GM12891 (cell line): ENCODE results near the gene PRICKLE4.

Experiments used
- POLR2A ChIP-seq: IDR thresholded peaks from 2 replicates; pipeline ENCODE4 v1.6.1; 2011; ENCODE audit warnings: low read depth, low read length, control low read depth
- POLR2AphosphoS5 ChIP-seq: IDR thresholded peaks from 2 replicates; pipeline ENCODE4 v1.6.1; 2011; ENCODE audit warnings: low read depth, low read length, control low read depth
- TAF1 ChIP-seq: IDR thresholded peaks from 2 replicates; pipeline ENCODE4 v1.6.1; 2011; ENCODE audit warnings: low read depth, low read length, control low read depth

GRCh38 chr6:41813956-41814355 lies 33.4 kb downstream of the PRICKLE4 start:
- TF ChIP-seq POLR2A (no peak), TAF1 (no peak), POLR2AphosphoS5 (no peak)
